ENCODE results near the gene GDPD1. TPM values are rescaled to one million over a fixed set of nuclear protein-coding genes. Genes with fewer than 3 reads are reported as not detected.
"Not testable (repeated sequence)": the region's sequence is repeated elsewhere in the genome, so short reads cannot be mapped to it uniquely, and the experiment has no call there.

The GDPD1 gene
- total RNA-seq, 1 donor = 2.6 TPM

DNA sequence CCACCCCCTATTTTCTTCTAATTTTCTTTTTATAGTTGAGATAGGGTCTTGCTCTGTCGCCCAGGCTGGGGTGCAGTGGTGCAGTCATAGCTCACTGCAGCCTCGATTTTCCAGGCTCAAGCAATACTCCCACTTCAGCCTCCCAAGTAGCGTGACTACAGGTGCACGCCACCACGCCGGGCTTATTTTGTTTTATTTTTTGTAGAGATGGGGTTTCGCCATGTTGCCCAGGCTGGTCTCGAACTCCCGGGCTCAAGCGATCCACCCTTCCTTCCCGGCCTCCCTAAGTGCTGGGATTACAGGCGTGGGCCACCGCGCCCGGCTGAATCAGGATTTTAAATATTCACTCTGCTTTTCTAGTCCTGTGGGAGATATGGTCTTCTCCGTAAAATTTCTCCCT is 941 bp upstream of the GDPD1 start:
- TF ChIP-seq, protein P1, sequence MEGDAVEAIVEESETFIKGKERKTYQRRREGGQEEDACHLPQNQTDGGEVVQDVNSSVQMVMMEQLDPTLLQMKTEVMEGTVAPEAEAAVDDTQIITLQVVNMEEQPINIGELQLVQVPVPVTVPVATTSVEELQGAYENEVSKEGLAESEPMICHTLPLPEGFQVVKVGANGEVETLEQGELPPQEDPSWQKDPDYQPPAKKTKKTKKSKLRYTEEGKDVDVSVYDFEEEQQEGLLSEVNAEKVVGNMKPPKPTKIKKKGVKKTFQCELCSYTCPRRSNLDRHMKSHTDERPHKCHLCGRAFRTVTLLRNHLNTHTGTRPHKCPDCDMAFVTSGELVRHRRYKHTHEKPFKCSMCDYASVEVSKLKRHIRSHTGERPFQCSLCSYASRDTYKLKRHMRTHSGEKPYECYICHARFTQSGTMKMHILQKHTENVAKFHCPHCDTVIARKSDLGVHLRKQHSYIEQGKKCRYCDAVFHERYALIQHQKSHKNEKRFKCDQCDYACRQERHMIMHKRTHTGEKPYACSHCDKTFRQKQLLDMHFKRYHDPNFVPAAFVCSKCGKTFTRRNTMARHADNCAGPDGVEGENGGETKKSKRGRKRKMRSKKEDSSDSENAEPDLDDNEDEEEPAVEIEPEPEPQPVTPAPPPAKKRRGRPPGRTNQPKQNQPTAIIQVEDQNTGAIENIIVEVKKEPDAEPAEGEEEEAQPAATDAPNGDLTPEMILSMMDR (IDR thresholded peaks at IDR 0.05; ENCODE audit: insufficient read depth, low read depth, low read length) = no peak
- DNase-seq (ENCODE audit: low read depth) = no peak
- no peak overlapping the region for H3K4me3 ChIP-seq (ENCODE audit: low read depth, low read length)

DNA sequence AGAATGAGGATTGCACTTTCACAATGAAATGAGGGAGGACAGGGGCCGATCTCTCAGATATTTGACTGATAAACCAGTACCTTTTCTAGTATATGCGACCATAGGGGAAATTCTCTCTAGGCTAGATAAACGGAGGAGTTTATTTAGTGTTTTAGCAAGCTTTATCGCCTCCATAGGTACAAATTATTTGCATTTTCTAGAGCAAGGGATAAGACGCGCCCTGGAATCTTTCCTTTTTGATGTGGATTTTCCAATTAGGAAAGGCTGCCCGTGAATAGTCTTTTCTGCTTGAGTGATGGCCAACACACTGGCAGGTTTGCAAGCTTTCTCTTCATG is 351 bp upstream of the GDPD1 start:
- DNase-seq (ENCODE audit: low read depth) = no peak
- TF ChIP-seq, protein P1 (IDR thresholded peaks at IDR 0.05; ENCODE audit: insufficient read depth, low read depth, low read length) = no peak
- peak overlapping the region; percentile 66 for H3K4me3 ChIP-seq (ENCODE audit: low read depth, low read length)

DNA sequence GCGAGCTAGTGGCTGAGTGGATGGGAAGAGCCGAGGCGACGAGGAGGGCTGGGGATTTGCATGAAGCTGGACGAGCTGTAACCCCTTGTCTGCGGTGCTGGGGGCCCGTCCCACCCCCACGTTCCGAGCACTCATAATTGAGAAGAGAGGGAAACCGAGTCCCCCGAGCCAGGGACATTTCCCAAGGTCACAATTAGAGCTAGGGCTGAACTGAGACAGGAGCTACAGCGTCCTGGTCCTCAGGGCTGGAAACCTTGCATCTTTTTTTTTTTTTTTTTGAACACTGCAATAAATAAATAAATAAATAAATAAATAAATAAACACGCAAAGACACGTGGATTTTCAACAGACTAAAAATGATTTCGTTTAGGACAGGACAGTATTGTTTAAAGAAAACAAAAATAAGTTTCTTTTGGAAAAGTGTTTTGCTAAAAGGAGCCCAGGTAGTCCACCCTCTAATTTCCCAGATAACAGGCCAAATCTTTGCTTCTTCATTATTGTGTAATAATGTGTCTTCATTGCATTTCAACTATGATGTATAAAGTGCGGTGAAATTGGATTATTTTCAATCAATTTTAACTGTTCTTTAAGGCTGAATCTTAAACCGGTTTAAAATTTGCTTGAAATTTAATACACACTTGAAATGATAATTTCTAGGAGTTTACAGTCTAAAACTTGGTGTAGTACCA is 992 bp downstream of the GDPD1 start:
- H3K4me3 ChIP-seq (ENCODE audit: low read depth, low read length) = peak overlapping the region; percentile 66
- DNase-seq (ENCODE audit: low read depth) = no peak
- TF ChIP-seq, protein P1 (IDR thresholded peaks at IDR 0.05; ENCODE audit: insufficient read depth, low read depth, low read length) = no peak

DNA sequence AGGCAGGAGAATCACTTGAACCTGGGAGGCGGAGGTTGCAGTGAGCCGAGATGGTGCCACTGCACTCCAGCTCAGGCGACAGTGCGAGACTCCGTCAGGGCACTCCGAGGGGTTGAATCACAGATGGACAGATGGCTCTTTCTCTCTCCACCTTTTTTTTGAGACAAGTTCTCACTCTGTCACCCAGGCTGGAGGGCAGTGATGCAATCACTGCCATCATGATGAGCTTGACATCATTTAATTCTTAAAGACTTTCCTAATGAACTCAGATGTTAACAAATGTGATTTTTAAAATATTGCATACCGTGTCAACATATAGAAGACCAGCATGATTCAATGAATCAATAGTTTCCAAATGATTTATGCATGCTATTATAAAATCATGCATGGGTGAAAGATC is 3.5 kb downstream of the GDPD1 start:
- H3K4me3 ChIP-seq (ENCODE audit: low read depth, low read length) = no peak overlapping the region
- no peak for DNase-seq (ENCODE audit: low read depth)
- TF ChIP-seq, protein P1 (IDR thresholded peaks at IDR 0.05; ENCODE audit: insufficient read depth, low read depth, low read length) = no peak

DNA sequence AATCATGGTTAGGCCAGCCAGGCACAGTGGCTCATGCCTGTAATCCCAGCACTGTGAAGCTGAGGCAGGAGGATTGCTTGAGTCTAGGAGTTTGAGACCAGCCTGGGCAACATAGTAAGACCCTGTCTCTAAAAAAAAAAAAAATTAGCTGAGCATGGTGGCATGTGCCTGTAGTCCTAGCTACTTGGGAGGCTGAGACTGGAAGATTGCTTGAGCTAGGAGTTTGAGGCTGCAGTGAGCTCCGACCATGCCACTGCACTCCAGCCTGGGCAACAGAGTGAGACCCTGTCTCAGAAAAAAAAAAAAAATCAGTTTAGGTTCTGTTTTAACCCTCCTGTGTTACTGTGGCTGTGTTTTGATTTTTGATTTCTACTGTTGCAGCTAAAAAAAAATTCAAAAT is 8.3 kb downstream of the GDPD1 start:
- not testable (repeated sequence) for DNase-seq (ENCODE audit: low read depth)

DNA sequence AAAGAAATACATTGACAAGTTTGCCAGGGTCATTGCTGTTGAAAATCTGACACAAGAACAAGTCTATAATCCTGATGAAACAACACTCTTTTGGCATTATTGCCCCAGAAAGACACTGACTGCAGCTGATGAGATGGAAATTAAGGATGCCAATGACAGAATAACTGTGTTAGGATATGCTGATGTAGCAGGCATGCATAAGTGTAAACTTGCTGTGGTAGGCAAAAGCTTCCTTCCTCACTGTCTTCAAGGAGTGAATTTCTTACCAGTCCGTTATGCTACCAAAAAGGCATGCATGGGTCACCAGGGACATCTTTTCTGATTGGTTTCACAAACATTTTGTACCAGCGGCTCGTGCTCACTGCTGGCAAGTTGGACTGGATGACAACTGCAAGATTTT is 10.5 kb downstream of the GDPD1 start:
- no peak overlapping the region for H3K4me3 ChIP-seq (ENCODE audit: low read depth, low read length)
- TF ChIP-seq, protein P1 (IDR thresholded peaks at IDR 0.05; ENCODE audit: insufficient read depth, low read depth, low read length) = no peak
- DNase-seq (ENCODE audit: low read depth) = no peak

More for the DNA sequence above, 8.3 kb downstream of the GDPD1 start:
- not testable (repeated sequence) for H3K4me3 ChIP-seq (ENCODE audit: low read depth, low read length)

DNA sequence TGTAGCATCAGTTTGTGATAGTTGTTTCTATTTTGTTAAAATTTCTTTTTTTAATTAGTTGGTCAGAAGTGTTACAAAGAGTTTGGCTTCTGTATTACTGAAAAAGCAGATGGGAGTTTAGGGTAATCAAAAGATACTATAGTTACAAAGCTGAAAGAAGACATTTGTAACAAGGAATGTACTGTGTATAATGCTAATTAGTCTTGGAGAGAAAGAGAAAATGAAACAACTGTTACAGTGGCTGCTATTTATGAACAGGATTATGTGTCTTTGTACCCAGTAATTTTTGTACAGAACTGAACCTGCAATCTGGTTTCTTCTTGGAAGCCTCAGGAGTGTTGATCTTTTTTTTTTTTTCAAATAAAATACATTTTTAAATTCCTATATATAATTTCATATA is 14.3 kb downstream of the GDPD1 start:
- DNase-seq (ENCODE audit: low read depth) = no peak
- H3K4me3 ChIP-seq (ENCODE audit: low read depth, low read length) = no peak overlapping the region
- TF ChIP-seq, protein P1 (IDR thresholded peaks at IDR 0.05; ENCODE audit: insufficient read depth, low read depth, low read length) = no peak

Measured in fibroblast of villous mesenchyme (primary cell).